Measurements from ENCODE around the gene ZNF439.
"Not testable (repeated sequence)": the region's sequence is repeated elsewhere in the genome, so short reads cannot be mapped to it uniquely, and the experiment has no call there.

DNA sequence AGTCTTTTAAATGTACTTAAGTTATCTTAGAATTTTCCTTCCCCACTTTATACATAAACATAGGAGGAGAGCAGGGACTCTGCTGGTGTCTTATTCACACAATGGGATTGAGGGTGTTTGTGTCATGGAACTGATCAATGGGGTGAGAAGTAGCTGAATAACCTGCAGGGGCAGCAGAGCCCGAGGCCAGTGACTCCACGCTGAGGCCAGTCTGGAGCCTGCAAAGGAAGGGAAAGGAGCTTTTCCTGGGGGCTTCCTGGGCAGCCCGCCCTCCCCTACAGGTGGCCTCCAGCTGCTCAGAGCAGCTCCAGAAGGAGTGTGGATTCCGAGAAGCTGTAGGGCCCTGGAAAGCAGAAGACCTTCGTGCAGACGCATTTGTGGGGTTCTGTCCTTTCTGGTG is 911 bp upstream of the ZNF439 start:
- TF ChIP-seq, protein P1, sequence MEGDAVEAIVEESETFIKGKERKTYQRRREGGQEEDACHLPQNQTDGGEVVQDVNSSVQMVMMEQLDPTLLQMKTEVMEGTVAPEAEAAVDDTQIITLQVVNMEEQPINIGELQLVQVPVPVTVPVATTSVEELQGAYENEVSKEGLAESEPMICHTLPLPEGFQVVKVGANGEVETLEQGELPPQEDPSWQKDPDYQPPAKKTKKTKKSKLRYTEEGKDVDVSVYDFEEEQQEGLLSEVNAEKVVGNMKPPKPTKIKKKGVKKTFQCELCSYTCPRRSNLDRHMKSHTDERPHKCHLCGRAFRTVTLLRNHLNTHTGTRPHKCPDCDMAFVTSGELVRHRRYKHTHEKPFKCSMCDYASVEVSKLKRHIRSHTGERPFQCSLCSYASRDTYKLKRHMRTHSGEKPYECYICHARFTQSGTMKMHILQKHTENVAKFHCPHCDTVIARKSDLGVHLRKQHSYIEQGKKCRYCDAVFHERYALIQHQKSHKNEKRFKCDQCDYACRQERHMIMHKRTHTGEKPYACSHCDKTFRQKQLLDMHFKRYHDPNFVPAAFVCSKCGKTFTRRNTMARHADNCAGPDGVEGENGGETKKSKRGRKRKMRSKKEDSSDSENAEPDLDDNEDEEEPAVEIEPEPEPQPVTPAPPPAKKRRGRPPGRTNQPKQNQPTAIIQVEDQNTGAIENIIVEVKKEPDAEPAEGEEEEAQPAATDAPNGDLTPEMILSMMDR (IDR thresholded peaks at IDR 0.05; ENCODE audit: low read depth, low read length, poor library complexity, severe bottlenecking) = not testable (repeated sequence)
- not testable (repeated sequence) for TF ChIP-seq EZH2phosphoT487 (IDR thresholded peaks at IDR 0.05; ENCODE audit: borderline replicate concordance, low read length)
